SH-SY5Y (cell line): ENCODE measurements around the gene THRSP.

Experiments
- GATA2 ChIP-seq: IDR thresholded peaks from 2 replicates; pipeline ENCODE4 v1.6.1; 2011; ENCODE audit warnings: mild to moderate bottlenecking, low read depth, low read length
- GATA3 ChIP-seq: IDR thresholded peaks from 2 replicates; pipeline ENCODE4 v1.6.1; 2011; ENCODE audit warnings: low read depth, mild to moderate bottlenecking, low read length, moderate library complexity

Gene THRSP

DNA sequence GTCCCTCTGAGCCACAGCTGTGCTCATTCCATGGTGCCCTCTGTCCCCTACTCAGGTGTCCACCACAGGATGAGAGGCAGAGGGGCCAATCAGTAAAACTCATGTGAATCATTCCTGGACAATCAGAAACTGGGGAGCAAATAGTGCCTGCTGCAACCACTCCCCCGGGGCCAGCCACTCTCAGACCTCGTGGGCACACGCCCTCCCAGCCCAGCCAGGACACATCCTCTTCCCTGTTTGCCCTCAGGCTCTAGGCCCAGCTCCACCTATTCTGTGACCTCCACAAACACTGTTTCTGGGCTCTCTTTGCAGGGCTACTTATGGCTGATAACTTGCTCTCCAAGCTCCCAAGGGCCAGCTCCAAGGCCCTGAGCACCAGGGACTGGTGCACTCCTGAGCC lies 26.6 kb upstream of the THRSP start:
- TF ChIP-seq GATA3 (no peak), GATA2 (no peak)

DNA sequence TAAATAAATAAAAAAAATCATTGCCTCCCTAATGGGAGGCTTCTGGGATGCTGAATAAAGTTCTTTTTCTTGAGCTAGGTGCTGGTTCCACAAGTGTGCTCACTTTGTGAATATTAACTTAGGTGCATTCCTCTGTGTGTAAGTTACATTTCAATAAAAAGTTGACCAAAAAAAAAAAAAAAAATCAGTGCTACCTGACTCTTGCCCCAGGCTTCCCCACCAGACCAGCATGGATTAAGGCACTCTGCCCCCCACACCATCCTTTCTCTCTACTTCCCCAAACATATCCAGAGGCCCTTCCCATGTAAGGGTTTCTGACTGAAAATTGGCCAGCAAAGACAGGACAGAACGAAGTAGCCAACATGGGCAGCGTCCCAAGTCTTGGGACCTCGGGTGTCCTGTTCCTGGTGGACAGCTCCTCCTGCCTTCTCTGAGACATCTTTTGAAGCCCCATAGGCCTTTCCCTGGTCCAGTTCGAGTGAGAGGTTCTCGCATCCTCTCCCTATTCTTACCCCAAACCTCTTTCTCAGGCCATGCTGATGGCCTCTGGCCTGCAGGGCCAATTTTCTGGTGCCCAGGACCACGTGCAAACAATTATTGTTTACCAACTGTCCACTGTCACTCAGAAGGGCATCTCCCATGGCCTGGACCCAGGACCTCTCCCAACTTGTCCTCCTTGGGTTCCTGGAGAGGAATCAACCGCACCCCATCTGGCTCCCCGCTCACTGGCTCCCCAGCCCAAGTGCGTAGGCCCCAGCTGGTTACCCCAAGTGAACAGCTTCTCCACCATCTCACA lies 25.6 kb upstream of the THRSP start:
- TF ChIP-seq GATA3 (no peak), GATA2 (no peak)

DNA sequence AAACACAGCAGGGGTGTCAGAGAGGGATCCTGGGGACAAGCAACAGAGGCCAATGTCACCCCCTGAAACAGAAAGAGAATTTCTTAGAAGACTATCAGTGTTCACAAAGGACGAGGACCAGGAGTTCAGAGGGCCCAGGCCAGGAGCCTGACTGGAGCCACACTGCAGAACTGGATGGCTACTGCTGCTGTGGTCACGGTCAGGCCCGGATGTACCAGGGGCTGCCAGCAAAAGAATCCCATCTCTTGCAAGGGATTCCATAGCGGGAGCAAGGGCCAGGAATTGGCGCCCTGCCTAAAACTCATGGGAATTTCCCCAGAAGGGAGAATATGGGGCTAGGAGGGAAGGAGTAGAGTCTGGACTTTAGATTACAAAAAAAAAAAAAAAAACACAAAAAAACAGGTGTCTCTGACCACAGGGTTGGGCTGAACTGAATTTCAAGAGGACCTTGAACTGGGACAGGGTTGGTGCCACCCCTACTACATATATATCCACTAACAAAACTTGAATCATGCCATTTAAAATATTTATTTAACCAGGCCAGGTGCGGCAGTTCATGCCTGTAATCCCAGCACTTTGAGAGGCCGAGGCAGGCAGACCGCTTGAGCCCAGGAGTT lies 24.9 kb upstream of the THRSP start:
- no peak for TF ChIP-seq GATA3

DNA sequence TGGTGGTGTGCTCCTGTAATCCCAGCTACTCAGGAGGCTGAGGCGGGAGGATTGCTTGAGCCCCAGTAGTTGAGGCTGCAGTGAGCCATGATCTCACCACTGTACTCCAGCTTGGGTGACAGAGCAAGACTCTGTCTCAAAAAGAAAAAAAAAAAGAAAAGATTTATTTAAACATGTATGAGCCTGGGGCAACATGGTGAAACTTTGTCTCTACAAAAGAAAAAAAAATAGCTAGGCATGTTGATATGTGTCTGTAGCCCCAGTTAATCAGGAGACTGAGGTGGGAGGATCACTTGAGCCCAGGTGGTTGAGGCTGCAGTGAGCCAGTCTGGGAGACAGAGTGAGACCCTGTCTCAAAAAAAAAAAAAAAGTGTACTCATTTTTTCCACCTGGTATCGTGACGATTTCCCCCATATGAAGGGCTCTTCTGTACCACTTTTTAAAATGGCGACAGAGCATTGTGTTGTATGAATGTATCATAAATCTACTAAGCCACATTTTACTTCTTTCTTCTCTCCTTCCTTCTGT lies 24.2 kb upstream of the THRSP start:
- TF ChIP-seq GATA2: no peak
- no peak for TF ChIP-seq GATA3

DNA sequence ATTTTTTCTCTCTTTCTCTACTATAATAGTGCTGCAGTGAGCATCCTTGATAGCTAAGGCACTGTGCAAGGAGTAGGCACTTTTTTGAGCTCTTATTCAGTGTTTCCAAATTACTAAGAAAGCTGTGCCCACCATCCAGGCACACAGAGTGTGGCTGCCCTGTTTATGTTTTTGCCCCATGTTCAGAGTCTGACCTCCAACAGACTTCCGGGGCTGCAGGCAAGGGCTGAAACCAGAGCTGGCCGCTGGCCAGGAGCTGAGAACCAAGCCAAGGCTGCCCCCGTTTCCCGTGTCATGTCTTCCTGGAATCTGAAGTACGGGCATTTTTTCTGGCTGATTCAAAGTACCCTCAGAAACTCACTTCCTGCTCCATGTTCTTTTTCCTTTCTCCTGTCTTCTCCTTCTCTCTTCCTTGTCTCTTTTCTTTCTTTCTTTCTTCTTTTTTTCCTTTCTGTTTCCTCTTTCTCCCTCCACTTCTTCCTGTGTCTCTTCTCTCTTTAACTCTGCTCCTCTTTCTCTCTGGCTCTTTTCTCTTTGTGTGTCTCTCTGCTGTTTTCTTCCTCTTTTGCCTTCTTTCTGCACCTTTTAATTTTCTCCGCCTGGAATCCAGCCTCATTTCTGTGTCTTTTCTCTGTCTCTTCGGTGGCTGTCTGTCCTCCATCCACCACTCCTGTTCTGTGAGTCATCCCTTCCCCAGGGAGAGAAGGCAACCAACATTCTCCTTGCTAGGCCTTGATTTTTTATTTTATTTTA lies 23.6 kb upstream of the THRSP start:
- TF ChIP-seq GATA2 (no peak), GATA3 (no peak)

DNA sequence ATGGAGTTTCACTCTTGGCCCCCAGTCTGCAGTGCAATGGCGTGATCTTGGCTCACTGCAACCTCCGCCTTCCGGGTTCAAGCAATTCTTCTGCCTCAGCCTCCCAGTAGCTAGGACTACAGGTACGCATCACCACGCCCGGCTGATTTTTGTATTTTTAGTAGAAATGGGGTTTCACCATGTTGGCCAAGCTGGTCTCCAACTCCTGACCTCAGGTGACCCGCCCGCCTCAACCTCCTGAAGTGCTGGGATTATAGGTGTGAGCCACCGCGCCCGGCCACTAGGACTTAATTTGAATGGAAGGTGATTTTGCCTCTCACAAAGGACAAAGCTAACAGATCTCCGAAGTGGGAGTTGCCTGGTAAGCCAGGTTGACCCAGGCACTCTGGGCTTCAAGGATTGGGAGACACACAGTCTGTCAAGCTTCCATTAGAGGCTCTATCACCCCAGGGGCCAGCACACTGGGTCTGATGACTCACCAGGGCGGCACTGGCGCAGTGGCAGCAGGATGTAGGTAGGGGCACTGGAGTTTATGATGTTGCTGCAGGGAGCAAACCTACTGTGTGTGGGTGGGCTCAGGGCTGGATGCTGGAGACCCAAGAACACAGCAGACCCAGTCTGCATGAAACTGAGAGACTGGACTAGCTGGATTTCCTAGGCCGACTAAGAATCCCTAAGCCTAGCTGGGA lies 22.8 kb upstream of the THRSP start:
- no peak for TF ChIP-seq GATA2
- no peak for TF ChIP-seq GATA3

DNA sequence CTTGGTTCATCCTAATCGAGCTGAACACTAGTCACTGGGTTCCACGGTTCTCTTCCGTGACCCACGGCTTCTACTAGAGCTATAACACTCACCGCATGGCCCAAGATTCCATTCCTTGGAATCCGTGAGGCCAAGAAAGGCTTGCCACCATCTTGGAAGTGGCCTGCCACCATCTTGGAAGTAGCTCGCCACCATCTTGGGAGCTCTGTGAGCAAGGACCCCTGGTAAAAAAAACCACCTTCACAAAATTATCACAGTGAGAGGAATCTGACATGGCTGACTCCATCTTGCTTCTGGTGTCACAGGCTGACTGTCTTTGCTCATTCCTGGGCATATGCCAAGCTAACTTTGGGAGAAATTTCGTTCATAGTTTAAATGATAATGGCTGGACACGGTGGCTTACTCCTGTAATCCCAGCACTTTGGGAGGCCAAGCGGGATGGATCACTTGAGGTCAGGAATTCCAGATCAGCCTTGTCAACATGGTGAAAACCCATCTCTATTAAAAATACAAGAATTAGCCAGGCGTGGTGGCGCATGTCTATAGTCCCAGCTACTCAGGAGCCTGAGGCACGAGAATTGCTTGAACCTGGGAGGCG lies 21.7 kb upstream of the THRSP start:
- no peak for TF ChIP-seq GATA2
- TF ChIP-seq GATA3: no peak

DNA sequence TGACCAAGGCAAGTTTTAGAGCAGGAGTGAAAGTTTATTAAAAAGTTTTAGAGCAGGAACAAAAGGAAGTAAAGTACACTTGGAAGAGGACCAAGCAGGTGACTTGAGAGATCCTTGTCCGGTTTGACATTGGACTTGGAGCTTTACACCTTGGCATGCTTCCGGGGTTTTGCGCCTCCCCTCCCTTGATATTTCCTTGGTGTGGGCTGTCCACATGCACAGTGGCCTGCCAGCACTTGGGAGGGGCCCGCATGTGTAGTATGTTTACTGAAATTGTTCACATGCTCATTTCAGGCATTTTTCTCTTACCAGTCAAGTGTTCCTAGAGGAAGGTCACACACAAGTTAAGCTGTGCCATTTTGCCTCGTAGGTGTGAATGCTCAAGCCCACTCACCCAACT lies 19.0 kb upstream of the THRSP start:
- TF ChIP-seq GATA3 (no peak), GATA2 (no peak)

DNA sequence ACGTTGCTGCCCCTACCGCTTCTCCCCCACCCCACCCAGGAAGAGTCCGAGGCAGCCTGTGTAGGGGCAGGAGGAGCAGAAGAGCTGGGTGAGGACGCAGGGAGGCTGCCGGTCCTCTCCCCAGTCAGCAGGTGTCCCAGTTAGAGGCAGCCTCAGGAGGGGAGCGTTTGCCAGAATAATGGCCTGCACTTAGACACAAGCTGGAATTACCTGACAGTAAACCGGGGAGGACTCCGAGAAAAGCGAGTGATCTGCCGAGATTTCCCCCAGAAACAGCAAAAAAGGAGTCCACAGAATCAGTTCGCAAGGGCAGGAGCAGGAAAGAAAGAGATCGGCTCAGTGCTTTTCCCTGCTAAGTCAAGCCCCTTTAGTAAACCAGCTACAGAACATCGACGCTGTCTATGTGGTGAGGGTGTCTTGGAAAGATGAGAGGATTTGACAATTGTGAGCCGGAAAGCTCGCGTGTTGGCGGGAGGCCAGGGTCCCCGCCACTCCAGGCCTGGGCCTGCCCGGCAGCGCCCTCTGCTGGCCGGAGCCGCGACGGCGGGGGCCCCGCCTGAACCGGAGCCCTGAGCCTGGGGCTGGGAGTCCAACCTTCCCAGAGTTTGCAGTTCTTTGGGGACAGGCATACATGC lies 17.7 kb upstream of the THRSP start:
- TF ChIP-seq GATA3 (no peak), GATA2 (no peak; the same call in 1 of the 2 replicates)

DNA sequence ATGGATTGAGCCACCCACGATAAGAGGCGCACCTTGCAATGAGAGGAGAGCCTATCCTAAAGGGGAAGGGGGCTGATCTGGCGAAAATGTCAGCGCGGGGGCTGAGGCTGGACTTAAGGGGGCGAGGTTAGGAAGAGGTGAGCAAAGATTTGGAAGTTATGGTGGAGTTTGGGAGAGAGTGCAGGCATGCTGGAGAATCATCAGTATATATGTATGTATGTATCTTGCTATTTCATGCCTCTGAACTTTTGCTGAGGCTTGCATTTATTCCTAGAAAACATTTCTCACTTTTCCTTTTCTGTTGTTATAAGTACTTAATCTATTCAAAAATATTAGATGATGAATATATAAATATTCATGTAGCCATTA lies 17.2 kb upstream of the THRSP start:
- TF ChIP-seq GATA3 (no peak), GATA2 (no peak)

DNA sequence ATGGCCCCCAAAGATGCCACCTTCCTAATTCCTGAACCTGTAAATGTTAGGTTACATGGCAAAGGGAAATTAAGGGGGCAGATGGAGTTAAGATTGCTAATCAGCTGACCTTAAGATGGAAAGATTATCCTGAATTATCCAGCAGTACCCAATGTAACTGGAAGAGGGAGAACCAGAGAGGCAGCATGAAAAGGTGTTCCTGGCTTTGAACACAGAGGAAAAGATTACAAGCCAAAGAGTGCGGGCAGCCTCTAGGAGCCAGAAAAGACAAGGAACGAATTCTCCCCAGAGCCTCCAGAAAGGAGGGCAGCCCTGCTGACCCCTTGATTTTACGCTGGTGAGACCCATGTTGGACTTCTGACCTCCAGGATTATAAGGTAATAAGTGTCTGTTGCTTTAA lies 15.1 kb upstream of the THRSP start:
- TF ChIP-seq GATA3: no peak
- no peak for TF ChIP-seq GATA2

DNA sequence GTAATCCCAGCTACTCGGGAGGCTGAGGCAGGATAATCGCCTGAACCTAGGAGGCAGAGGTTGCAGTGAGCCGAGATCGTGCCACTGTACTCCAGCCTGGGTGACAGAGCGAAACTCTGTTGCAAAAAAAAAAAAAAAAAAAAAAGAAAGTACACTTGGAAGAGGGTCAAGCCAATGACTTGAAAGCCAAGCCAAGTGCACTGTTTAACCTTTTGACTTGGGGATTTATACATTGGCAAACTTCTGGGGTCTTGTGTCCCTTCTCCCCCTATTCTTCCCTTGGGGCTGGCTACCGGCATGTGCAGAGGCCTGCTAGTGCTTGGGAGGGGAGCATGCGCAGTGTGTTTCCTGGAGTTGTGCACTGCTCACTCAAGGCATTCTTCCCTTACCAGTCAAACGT lies 14.3 kb upstream of the THRSP start:
- TF ChIP-seq GATA3: no peak
- no peak for TF ChIP-seq GATA2
